Esophagus squamous epithelium (tissue), 4 donors: Measurements from ENCODE around the gene SCYGR1.

Experiments
- POLR2A ChIP-seq, 4 donors: fragments of 450-650 bp; IDR thresholded peaks; one replicate each; pipeline ENCODE4 v1.6.1; 2017; ENCODE audit warnings: antibody characterized with exemption in 4 of 4, mild to moderate bottlenecking in 4 of 4, moderate library complexity in 3 of 4
- TF ChIP-seq, protein P1 (sequence below), 6 experiments: fragments of 450-650 bp in 4 of 6; fragments of 200-600 bp in 2 of 6; sonication (generic) in 2 of 6; IDR thresholded peaks; one replicate each; pipeline ENCODE4 v1.5.1; 2016 to 2019; ENCODE audit warnings: antibody characterized with exemption in 6 of 6, mild to moderate bottlenecking in 4 of 6, moderate library complexity in 4 of 6

DNA sequence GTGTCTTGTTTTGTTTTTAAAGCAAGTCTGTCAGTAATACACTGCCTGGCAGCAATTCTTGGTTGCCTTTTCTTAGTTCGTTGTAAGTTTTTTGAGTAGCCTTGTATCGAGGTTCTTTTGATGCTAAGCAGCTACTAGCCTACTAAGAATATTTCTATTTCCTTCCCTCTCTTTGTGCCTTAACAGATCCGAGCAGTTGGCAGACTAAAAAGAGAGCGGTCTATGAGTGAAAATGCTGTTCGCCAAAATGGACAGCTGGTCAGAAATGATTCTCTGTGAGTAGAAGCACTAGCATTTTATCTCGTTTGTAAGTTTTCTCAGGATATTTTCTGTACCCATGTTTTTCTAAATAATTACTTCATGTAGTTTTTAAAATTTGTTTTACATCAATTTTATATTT lies 47.6 kb downstream of the SCYGR1 start:
- TF ChIP-seq, protein P1, sequence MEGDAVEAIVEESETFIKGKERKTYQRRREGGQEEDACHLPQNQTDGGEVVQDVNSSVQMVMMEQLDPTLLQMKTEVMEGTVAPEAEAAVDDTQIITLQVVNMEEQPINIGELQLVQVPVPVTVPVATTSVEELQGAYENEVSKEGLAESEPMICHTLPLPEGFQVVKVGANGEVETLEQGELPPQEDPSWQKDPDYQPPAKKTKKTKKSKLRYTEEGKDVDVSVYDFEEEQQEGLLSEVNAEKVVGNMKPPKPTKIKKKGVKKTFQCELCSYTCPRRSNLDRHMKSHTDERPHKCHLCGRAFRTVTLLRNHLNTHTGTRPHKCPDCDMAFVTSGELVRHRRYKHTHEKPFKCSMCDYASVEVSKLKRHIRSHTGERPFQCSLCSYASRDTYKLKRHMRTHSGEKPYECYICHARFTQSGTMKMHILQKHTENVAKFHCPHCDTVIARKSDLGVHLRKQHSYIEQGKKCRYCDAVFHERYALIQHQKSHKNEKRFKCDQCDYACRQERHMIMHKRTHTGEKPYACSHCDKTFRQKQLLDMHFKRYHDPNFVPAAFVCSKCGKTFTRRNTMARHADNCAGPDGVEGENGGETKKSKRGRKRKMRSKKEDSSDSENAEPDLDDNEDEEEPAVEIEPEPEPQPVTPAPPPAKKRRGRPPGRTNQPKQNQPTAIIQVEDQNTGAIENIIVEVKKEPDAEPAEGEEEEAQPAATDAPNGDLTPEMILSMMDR (IDR thresholded peaks at IDR 0.05), result no peak
- TF ChIP-seq POLR2A (IDR thresholded peaks at IDR 0.05), result no peak
